ENCODE results near the gene HDHD2.
A peak's percentile ranks its signal among the peaks of the same experiment; 100 is the strongest.

HDHD2 gene

GRCh38 chr18:47146206-47146605 is 4.1 kb downstream of the HDHD2 start:
- DNase-seq (ENCODE audit: low read depth, low spot score) = no peak

DNA sequence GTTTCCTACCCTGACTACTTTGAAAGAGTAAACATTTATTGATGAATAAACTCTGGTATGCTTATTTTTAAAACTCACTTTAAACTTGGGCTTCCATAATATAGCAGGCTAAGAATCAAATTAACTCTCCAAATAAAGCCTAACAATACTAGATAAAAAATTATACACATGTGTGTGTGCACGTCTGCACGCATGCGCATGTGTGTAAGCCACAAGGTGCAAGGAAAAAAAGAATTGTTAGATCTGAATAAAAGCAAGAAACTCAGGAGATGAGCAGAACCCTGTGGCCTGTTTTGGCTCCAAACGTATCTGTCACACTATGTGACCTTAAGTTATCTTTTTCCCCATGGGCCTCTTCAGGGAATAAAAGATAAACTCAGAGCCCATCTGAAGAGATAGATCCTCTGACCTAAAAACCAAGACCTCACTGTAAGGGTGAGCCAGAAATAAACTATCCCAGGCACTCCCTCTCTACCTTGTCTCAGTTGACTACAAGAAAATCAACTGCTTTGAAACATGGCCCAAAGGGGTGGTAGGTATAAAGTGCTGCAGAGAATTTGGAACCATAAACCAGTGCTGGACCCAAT is 6.3 kb downstream of the HDHD2 start:
- DNase-seq (ENCODE audit: low read depth, low spot score) = no peak

GRCh38 chr18:47143153-47143552 is 7.1 kb downstream of the HDHD2 start:
- DNase-seq (ENCODE audit: low read depth, low spot score) = no peak

DNA sequence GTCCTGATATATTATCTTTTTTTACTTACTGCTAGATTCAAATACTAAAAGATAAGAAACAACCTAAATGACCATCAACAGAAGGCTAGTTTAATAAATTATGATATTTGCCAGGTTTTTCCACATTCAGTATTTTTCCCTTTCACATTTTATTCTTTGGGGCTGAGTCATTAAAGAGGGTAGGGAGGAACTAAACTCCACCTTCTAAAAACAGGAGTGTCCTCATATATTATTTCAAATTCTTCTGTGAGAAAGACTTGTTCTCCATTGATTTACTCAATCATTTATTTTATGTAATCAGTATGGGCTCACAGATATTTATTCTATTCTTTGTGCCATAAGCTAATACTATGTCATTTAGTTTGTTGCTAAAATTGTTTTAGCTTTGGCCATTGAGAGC is 9.0 kb downstream of the HDHD2 start:
- DNase-seq (ENCODE audit: low read depth, low spot score) = no peak

GRCh38 chr18:47121146-47121545 is 29.2 kb downstream of the HDHD2 start:
- no peak for DNase-seq (ENCODE audit: low read depth, low spot score)

- no peak for DNase-seq (ENCODE audit: low read depth, low spot score)
Measured at GRCh38 chr18:47120428-47120827, 29.9 kb downstream of the HDHD2 start.

DNA sequence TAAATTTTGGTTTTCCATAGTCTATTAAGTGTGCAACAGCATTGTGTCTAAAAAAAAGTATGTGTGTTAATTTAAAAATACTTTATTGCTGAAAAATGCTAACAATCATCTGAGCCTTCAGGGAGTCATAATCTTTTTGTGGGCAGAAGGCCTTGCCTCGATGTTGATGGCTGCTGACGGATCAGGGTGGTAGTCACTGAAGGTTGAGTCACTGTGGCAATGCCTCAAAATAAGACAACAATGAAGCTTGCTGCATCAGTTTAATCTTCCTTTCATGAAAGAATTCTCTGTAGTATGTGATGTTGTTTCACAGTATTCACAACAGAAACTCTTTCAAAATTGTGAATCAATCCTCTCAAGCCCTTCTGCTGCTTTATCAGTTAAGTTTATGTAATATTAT is 31.3 kb downstream of the HDHD2 start:
- no peak for DNase-seq (ENCODE audit: low read depth, low spot score)

DNA sequence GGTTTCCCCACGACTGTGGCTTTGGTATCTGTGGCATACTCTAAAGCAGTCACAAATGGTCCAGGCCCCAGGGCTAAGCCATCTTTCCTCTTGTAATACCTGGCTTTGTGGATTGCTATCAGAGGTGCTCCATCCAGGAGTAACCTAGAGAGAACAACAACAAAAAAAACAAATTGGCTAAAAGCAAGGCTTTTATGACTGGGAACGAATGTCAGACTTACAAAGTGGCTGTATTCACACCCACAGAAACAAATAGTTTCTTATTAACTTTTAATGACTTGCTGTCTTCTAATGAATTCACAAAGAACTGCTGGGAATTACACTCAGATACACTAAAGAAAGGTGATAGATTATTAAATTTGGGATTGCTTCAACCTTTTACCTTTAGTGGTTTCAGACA is 35.1 kb downstream of the HDHD2 start:
- no peak for DNase-seq (ENCODE audit: low read depth, low spot score)

GRCh38 chr18:47113796-47114540 is 36.3 kb downstream of the HDHD2 start:
- no peak for DNase-seq (ENCODE audit: low read depth, low spot score)

- no peak for DNase-seq (ENCODE audit: low read depth, low spot score)
Measured at GRCh38 chr18:47110492-47111274, 39.6 kb downstream of the HDHD2 start.

GRCh38 chr18:47109720-47110119 is 40.6 kb downstream of the HDHD2 start:
- no peak for DNase-seq (ENCODE audit: low read depth, low spot score)

GRCh38 chr18:47108998-47109405 is 41.3 kb downstream of the HDHD2 start:
- no peak for DNase-seq (ENCODE audit: low read depth, low spot score)

DNA sequence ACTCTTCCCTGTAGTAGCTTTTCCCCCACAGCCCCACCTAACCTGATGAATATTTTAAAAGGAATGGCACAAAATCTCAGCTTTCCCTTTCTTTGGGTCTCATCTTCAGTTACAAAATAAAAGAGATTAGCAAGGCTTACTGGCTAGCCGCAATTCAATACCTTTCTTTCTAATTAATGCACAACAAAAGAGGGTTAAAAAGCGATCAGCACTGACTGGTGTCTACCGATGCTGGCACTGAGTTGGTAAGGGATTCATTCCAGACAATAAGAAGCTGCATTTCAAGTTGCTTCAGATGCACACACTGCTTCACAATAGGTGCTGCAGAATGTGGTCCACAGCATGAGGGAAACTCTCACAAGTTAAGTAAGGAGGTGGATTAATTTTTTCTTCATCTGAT is 41.9 kb downstream of the HDHD2 start:
- no peak for DNase-seq (ENCODE audit: low read depth, low spot score)

- peak; percentile 10 for DNase-seq (ENCODE audit: low read depth, low spot score)
Measured at GRCh38 chr18:47100212-47100831, 50.0 kb downstream of the HDHD2 start.

DNA sequence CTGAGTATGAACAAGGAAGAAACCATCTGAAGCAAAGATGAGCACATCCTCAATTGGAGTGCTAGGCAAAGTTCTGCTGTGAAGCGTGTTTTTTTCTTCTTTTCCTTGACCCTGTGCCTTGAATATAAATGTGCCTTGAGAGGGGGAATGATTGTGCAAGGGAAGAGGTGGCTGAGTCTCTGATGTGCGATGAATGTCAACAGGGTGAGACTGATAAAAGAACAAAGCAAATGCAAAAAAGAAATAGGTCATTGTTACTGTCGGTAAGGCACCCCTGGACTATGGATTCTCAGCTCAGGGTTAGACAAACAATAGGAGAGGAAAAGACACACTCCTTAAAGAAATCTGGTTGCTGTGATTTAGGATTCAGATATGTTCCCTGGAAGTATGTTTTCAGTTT is 54.5 kb downstream of the HDHD2 start:
- DNase-seq (ENCODE audit: low read depth, low spot score) = no peak

DNA sequence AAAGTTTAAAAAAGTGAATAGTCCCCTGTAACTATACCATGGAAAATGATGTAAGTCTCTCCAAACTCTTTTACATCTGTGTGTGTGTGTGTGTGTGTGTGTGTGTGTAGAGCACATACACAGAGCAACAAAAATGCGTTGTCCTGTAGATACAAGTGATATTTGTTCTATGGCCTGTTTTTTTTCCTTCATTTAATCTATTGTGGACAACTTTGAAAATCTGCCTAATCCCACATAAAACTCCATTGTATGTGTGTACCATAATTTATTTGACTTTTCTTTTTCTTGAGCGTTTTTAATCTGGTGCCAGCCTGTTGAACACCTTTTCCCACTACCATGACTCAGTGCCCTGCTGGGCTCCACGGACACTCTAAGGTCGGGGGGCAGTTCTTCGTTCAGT is 62.6 kb downstream of the HDHD2 start:
- no peak for DNase-seq (ENCODE audit: low read depth, low spot score)

- DNase-seq (ENCODE audit: low read depth, low spot score) = no peak
Measured at GRCh38 chr18:47081578-47081977, 68.7 kb downstream of the HDHD2 start.

DNA sequence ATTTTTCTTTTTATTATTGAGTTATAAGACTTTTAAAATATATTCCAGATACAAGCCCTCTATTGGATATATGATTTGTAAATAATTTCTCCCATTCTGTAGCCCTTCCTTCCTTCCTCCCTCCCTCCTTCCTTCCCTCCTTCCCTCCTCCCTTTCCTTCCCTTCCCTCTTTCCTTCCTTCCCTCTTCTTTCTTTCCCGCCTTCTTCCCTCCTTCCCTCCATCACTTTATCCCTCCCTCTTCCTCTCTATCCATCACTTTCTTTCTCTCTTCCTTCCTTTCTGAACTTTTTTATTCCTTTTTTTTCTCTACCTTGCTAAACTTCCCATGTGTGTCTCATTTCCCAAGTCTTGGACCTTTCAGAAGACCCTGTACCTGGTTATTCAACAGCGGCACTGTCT is 69.4 kb downstream of the HDHD2 start:
- DNase-seq (ENCODE audit: low read depth, low spot score) = no peak

- no peak for DNase-seq (ENCODE audit: low read depth, low spot score)
Measured at GRCh38 chr18:47077111-47077510, 73.2 kb downstream of the HDHD2 start.

DNA sequence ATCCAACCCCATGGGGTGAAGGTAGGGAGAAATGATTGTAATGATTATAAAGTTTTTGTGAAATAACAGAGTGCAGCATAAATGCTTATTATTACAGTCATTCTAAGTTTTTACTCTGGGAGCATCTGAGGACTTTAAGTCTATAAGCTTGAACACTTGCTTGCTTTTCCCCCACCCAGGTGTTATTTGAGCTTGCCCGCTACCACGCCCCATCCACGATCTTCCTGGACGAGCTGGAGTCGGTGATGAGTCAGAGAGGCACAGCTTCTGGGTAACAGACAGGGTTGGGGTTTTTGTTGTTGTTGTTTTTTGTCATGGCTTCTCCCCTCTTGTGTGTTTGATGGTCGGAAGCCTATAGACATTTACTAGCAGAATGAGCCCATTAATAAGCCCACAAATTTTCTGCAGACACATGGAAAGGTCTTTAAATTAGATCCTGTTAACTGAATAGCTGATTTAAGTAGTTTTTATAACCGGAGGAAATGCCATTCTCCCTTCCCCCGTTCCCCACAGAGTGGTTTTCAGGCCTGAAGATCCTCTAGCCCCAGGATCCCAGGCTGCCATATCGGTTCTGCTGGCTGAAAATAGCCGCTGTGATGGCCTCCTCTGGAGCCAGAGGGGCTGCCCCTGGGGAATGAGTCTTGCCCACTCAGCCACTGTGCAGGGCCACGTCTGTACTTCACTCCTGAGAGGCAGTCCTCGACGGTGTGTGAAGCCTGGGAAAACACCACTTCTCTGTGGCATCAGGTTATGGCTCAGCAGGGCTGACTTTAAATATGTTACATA is 75.0 kb downstream of the HDHD2 start:
- no peak for DNase-seq (ENCODE audit: low read depth, low spot score)

GRCh38 chr18:47067648-47068047 is 82.7 kb downstream of the HDHD2 start:
- no peak for DNase-seq (ENCODE audit: low read depth, low spot score)

- DNase-seq (ENCODE audit: low read depth, low spot score) = no peak
Measured at GRCh38 chr18:47063096-47063495, 87.2 kb downstream of the HDHD2 start.

Data from activated naive CD8-positive, alpha-beta T cell treated with anti-CD3 and anti-CD28 coated beads, Interleukin-2, amount 50 U/mL, for 16 hours (primary cell).